T-helper 1 cell treated with Interleukin-12 subunit alpha and Interleukin-12 subunit beta and Interleukin-4 antibody, amounts not matched to agents 30 μg/mL and 1 μg/mL, for 36 hours (primary cell): ENCODE measurements around the gene RAB4B.
"Not testable (repeated sequence)": the region's sequence is repeated elsewhere in the genome, so short reads cannot be mapped to it uniquely, and the experiment has no call there.

ENCODE experiments used
- H3K27ac Mint-ChIP-seq: one replicate; pipeline ENCODE4 v1.8.0; 2021; ENCODE audit warnings: mild to moderate bottlenecking, mixed read lengths
- H3K27me3 Mint-ChIP-seq: one replicate; pipeline ENCODE4 v1.8.0; 2021; ENCODE audit warnings: low read depth, mixed read lengths
- H3K36me3 Mint-ChIP-seq: one replicate; pipeline ENCODE4 v1.8.0; 2021; ENCODE audit warnings: low read depth, mixed read lengths
- H3K4me1 Mint-ChIP-seq: one replicate; pipeline ENCODE4 v1.8.0; 2021; ENCODE audit warnings: low read depth, mixed read lengths
- H3K4me3 Mint-ChIP-seq: one replicate; pipeline ENCODE4 v1.8.0; 2021; ENCODE audit warnings: mild to moderate bottlenecking, moderate library complexity, mixed read lengths
- H3K9me3 Mint-ChIP-seq: one replicate; pipeline ENCODE4 v1.8.0; 2021; ENCODE audit warnings: mixed read lengths

The RAB4B gene

DNA sequence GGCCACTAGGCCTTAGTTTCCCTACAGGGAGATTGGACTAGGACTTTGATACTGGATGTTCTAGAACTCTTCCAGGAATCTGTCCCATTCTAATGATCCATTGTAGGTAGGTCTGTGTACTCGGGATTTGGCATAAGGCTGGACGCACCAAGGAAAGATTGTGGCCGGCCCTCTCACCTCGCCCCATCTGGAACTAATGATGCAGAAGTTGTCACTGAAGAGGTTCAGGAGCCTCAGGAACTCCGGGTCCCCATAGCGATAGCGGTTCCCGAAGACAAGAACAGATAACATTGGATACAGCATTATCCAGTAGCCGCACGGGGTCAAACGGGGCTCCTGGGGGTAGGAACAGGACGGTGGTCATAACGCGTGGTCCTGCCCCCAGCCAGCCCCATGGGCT is 32.1 kb downstream of the RAB4B start:
- peaks cover 46% of the 10 kb centered on the region for H3K4me1 Mint-ChIP-seq
- H3K9me3 Mint-ChIP-seq = no peaks in the 10 kb centered on the region
- peaks cover 30% of the 10 kb centered on the region for H3K27me3 Mint-ChIP-seq
- peak overlapping the region; percentile 41 for H3K4me3 Mint-ChIP-seq
- no peak overlapping the region for H3K27ac Mint-ChIP-seq
- peaks cover 24% of the 10 kb centered on the region for H3K36me3 Mint-ChIP-seq

DNA sequence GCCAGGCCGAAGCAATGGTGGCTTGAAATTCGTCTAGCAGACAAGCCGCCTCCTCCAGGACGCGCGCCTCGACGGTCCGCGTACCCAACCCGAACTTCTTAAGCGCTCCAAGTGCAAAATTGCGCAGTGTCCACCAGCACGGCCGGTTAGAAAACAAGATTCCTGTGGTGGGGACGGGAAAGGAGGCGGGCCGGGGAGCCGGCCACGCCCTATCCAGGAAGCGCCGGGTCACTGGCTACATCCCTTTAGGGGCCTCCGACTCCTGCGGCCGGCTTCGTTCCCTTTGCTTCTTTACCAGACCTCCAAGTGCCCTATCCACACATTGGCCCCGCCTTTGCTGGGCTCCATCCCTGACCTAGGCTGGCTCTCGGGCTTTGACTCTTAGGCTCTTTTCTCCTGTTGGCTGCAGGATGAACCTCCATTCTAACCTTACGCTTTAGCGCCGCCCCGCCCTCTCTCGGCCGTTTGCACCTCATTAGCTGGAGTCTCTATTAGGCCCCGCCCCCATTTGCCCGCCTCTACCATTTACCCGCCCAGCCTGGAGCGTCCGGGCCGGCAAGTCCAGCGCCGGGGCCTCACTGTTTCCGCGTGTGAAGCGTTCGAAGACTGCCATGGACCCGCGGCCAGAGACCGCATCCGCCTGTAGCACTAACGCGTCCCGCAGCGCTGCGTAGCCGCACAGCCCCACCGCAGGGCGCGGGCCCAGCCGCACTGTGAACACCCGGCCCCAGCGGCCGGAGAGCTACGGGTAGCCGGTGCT is 32.8 kb downstream of the RAB4B start:
- H3K27ac Mint-ChIP-seq = peak overlapping the region; percentile 69
- peak overlapping the region; percentile 88 for H3K4me3 Mint-ChIP-seq
- peaks cover 32% of the 10 kb centered on the region for H3K27me3 Mint-ChIP-seq
- H3K9me3 Mint-ChIP-seq = not testable (repeated sequence)
- peaks cover 39% of the 10 kb centered on the region for H3K4me1 Mint-ChIP-seq
- H3K36me3 Mint-ChIP-seq = peaks cover 23% of the 10 kb centered on the region

- Mint-ChIP-seq H3K9me3 (no peaks in the 10 kb centered on the region), H3K27me3 (peaks cover 32% of the 10 kb centered on the region), H3K4me1 (peaks cover 33% of the 10 kb centered on the region), H3K36me3 (peaks cover 22% of the 10 kb centered on the region), H3K4me3 (peak overlapping the region; percentile 76), H3K27ac (peak overlapping the region; percentile 60)
Observed at GRCh38 chr19:40811478-40812341, 33.7 kb downstream of the RAB4B start.

- Mint-ChIP-seq H3K4me3 (peak overlapping the region; percentile 38), H3K4me1 (peaks cover 25% of the 10 kb centered on the region), H3K27me3 (peaks cover 32% of the 10 kb centered on the region), H3K36me3 (peaks cover 19% of the 10 kb centered on the region), H3K27ac (peak overlapping the region; percentile 22)
- H3K9me3 Mint-ChIP-seq = not testable (repeated sequence)
Observed at GRCh38 chr19:40812571-40812970, 34.5 kb downstream of the RAB4B start.

- H3K4me1 Mint-ChIP-seq = peaks cover 22% of the 10 kb centered on the region
- H3K27ac Mint-ChIP-seq = no peak overlapping the region
- no peak overlapping the region for H3K4me3 Mint-ChIP-seq
- H3K27me3 Mint-ChIP-seq = peaks cover 32% of the 10 kb centered on the region
- H3K36me3 Mint-ChIP-seq = peaks cover 14% of the 10 kb centered on the region
- no peaks in the 10 kb centered on the region for H3K9me3 Mint-ChIP-seq
Observed at GRCh38 chr19:40813182-40813581, 35.1 kb downstream of the RAB4B start.

- H3K9me3 Mint-ChIP-seq = no peaks in the 10 kb centered on the region
- H3K4me3 Mint-ChIP-seq = no peak overlapping the region
- no peak overlapping the region for H3K27ac Mint-ChIP-seq
- H3K4me1 Mint-ChIP-seq = peaks cover 30% of the 10 kb centered on the region
- H3K36me3 Mint-ChIP-seq = peaks cover 6% of the 10 kb centered on the region
- peaks cover 32% of the 10 kb centered on the region for H3K27me3 Mint-ChIP-seq
Observed at GRCh38 chr19:40815223-40815622, 37.2 kb downstream of the RAB4B start.

GRCh38 chr19:40818480-40819399 is 40.7 kb downstream of the RAB4B start:
- H3K4me3 Mint-ChIP-seq = peak overlapping the region; percentile 61
- H3K9me3 Mint-ChIP-seq, H3K36me3 Mint-ChIP-seq, H3K27ac Mint-ChIP-seq: not testable (repeated sequence)
- H3K27me3 Mint-ChIP-seq = peaks cover 14% of the 10 kb centered on the region
- H3K4me1 Mint-ChIP-seq = peaks cover 17% of the 10 kb centered on the region

DNA sequence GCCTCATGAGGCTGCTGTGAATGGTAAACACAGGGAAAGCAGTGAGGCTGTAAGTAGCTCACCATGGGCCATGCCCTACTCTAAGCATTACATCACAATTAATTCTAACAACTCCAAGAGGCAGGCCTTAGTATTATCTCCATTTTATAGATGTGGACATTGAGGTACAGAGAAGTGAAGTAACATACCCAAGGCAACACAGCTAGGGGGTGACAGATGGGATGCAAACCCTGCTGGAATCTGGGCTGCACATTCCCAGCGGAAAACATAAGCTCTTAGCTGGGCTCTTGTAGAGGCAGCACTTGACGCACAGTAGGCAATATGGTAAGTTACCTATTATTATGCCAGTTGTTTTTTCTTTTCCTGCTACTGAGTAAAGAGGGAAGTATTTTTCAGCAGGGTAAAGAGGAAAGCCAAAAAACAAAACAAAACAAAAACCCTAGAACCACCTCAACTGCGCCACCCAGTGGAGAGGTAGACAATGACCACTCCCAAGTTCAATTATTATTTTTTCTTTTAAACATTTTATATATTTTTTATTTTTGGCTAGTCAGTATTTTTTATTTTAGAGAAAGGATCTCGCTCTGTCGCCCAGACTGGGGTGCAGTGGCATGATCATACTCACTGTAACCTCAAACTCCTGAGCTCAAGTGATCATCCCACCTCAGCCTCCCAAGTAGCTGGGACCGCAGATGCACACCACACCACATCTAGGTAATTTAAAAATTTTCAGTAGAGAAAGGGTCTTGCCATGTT is 41.6 kb downstream of the RAB4B start:
- H3K9me3 Mint-ChIP-seq, H3K27ac Mint-ChIP-seq, H3K4me3 Mint-ChIP-seq, H3K36me3 Mint-ChIP-seq, H3K27me3 Mint-ChIP-seq: not testable (repeated sequence)
- peaks cover 17% of the 10 kb centered on the region for H3K4me1 Mint-ChIP-seq

DNA sequence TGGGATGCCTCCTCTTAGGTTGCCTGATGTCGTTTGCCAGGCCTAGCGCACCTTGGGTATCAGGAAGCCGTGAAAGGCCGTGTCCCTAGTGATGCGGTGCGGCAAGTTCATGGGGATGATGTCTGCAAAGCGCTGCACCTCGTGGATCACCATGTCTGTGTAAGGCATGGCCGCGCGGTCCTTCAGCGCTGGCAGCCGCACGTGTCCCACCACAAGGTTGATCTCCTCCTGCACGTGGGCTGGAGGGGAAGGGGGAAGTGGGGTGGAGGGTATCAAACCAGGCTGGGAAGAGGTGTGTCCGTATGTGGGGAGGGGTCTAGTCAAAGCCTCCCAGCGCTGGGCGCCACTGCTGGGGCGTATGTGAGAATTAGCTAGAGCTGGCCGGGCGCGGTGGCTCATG is 44.1 kb downstream of the RAB4B start:
- H3K27me3 Mint-ChIP-seq = no peaks in the 10 kb centered on the region
- H3K36me3 Mint-ChIP-seq = peaks cover 7% of the 10 kb centered on the region
- peaks cover 3% of the 10 kb centered on the region for H3K9me3 Mint-ChIP-seq
- H3K4me1 Mint-ChIP-seq = peaks cover 27% of the 10 kb centered on the region
- H3K27ac Mint-ChIP-seq = no peak overlapping the region
- H3K4me3 Mint-ChIP-seq = no peak overlapping the region

DNA sequence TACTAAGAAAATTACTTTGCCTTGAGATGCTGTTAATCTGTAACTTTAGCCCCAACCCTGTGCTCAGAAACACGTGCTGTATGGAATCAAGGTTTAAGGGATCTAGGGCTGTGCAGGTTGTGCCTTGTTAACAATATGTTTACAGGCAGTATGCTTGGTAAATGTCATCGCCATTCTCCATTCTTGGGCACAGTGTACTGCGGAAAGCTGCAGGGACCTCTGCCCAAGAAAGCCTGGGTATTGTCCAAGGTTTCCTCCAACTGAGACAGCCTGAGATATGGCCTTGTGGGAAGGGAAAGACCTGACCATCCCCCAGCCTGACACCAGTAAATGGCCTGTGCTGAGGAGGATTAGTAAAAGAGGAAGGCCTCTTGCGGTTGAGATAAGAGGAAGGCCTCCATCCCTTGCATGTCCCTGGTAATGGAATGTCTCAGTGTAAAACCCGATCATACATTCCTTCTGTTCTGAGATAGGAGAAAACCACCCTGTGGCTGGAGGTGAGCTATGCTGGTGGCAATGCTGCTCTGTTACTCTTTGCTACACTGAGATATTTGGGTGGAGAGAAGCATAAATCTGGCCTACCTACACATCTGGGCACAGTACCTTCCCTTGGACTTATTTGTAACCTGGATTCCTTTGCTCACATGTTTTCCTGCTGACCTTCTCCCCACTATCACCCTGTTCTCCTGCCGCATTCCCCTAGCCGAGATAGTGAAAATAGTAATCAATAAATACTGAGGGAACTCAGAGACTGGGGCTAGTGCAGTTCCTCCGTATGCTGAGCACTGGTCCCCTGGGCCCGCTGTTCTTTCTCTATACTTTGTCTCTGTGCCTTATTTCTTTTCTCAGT is 44.9 kb downstream of the RAB4B start:
- H3K36me3 Mint-ChIP-seq = peaks cover 11% of the 10 kb centered on the region
- not testable (repeated sequence) for H3K9me3 Mint-ChIP-seq, H3K4me3 Mint-ChIP-seq, H3K27me3 Mint-ChIP-seq, H3K27ac Mint-ChIP-seq
- peaks cover 29% of the 10 kb centered on the region for H3K4me1 Mint-ChIP-seq

DNA sequence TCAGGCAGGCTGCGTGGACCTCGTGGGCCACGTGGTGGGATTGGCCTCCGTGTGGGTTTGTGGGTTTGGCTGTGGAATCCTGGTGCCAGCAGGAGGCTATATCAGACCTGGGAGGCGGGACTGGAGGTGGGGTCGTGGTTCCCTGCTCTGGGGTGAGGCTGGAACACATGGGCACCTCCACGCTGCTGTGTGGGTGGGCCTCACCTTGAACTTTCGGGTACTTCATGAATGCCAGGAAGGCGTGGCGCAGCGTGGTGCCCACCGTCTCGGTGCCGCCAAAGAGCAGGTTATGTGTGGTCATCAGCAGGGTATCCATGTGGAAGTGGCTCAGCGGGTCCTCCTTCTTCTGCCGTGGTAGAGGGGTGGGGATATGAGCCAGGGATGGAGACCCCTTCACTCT is 46.9 kb downstream of the RAB4B start:
- Mint-ChIP-seq H3K4me1 (peaks cover 16% of the 10 kb centered on the region), H3K36me3 (peaks cover 16% of the 10 kb centered on the region)
- H3K4me3 Mint-ChIP-seq, H3K27me3 Mint-ChIP-seq, H3K9me3 Mint-ChIP-seq, H3K27ac Mint-ChIP-seq: not testable (repeated sequence)

DNA sequence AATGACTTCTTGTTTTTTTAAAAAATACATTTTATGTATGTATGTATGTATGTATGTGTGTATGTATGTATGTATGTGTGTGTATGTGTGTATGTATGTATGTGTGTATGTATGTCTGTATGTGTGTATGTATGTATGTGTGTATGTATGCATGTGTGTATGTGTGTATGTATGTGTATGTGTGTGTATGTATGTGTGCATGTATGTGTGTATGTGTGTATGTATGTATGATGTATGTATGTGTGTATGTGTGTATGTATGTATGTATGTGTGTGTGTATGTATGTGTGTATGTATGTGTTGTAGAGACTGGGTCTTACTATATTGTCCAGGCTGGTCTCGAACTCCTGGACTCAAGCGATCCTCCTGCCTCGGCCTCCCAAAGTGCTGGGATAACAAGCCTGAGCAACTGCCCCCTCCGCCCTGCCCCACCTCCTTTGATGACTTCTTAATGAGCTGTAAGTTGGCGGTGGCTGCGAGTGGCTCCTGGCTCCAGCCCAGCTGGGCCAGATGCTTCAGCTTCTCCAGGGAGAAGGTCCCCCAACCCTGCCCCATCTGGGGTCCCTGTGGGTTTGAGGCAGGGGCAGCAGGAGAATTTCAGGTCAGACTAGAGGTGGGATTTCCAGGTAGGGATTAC is 47.5 kb downstream of the RAB4B start:
- peaks cover 16% of the 10 kb centered on the region for H3K36me3 Mint-ChIP-seq
- H3K9me3 Mint-ChIP-seq, H3K27ac Mint-ChIP-seq, H3K27me3 Mint-ChIP-seq, H3K4me3 Mint-ChIP-seq: not testable (repeated sequence)
- H3K4me1 Mint-ChIP-seq = peaks cover 16% of the 10 kb centered on the region

DNA sequence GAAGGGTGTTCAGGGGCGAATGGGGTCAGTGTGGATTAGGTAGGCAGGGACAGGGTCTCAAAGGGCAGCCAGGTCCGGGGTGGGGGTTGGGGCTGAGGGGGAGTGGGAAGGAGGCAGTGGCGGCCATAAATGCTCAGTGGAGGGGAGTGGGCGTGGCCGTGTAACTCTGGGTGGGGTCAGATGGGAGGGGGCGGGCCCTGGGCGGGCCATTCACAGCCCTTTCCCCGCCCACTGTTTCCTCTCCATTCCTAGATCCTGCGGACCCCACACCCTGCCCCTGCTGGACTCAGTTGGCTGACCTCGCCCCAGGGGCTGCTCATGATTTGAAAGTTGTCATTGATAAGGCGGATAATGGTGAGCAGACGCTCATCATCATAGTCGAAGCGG is 48.3 kb downstream of the RAB4B start:
- H3K4me3 Mint-ChIP-seq, H3K9me3 Mint-ChIP-seq, H3K27me3 Mint-ChIP-seq: not testable (repeated sequence)
- H3K27ac Mint-ChIP-seq = peak overlapping the region; percentile 63
- peaks cover 16% of the 10 kb centered on the region for H3K4me1 Mint-ChIP-seq
- H3K36me3 Mint-ChIP-seq = peaks cover 16% of the 10 kb centered on the region
